HK-2 (cell line): ENCODE results near the gene KBTBD8.

Experiments
- DNase-seq: peaks from one replicate; pipeline ENCODE4 v3.0.0-alpha.2; 2018; ENCODE audit not compliant: unreplicated experiment

Gene KBTBD8

GRCh38 chr3:66998904-66999235, 763 bp downstream of the KBTBD8 start:
- DNase-seq, result no peak

- no peak for DNase-seq
Measured at GRCh38 chr3:67000009-67000408, 1.9 kb downstream of the KBTBD8 start.

GRCh38 chr3:67001086-67001861, 3.2 kb downstream of the KBTBD8 start:
- no peak for DNase-seq

DNA sequence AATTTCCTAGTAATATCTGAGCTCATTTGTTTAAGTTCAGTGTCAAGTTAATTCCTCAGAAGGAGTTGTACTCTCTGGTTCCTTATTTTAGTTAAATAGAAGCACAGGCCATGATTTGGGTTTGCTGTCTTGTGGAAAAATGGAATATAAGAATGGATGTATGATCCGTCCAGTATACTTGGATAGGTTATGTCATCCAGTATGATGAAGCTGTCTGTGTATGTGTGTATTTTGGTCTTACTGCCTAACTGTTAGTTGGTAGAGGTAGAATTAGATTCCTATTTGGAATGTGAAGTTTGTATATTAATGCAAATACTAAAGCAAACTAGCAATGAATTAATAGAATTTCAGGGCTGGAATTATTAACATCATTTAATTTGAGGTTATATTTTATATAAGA, 7.9 kb downstream of the KBTBD8 start:
- DNase-seq, result no peak

DNA sequence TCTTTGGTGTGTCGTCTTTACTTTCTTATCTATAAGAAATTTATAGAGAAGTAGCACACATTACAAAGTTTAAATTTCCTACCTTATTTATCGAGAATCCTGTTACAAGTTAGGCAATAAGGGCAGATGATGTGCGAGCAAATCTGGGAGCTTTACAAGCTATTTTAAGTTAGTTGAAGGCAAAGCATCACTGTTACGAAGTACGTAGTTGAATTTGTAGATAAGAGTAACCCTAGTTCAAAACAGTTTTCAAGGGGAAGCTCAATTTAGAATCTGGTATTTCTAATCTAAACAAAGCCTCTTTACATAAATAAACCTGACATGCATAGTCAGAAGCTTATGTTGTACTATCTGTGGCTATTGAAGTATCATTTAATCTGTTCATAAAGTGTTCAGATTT, 8.4 kb downstream of the KBTBD8 start:
- no peak for DNase-seq

DNA sequence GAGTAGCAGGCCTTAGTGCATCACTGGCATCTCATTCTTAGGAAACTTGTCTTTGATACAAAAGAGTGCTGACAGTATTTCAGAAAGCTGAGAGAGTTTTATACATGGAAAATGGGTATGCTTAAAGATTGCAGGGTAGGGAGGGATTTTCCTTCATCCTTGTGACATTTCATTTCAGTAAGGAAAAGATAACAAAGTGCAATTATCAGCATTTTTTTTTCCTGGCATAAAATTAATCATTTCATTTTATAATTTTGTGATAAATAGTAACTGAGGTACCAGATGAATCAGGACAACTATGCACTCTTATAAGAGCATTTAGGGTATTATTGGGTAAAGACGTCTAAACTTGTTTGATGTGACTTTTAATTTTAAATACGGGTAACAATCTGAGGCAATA, 10.3 kb downstream of the KBTBD8 start:
- DNase-seq, result no peak

DNA sequence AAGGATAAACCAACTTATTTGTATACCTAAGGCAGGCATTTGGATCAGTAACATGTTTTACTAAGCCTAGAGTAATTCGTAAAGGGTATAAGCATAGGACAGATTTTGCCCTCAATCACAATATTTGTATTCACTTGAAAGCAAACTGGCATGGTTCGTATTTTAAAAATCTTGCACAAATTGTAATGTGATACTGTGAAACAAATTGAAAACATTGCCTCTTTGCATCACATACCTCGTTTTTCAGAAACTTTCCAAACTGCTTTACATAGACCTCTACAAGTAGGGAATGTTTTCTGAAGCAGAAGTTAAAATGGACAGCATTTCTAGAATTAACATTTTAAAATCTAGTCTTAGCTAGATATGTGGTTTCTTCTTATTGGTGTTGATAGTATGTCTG, 11.6 kb downstream of the KBTBD8 start:
- no peak for DNase-seq

- no peak for DNase-seq
Measured at GRCh38 chr3:67011414-67012131, 13.5 kb downstream of the KBTBD8 start.

- no peak for DNase-seq
Measured at GRCh38 chr3:67012564-67012963, 14.5 kb downstream of the KBTBD8 start.

DNA sequence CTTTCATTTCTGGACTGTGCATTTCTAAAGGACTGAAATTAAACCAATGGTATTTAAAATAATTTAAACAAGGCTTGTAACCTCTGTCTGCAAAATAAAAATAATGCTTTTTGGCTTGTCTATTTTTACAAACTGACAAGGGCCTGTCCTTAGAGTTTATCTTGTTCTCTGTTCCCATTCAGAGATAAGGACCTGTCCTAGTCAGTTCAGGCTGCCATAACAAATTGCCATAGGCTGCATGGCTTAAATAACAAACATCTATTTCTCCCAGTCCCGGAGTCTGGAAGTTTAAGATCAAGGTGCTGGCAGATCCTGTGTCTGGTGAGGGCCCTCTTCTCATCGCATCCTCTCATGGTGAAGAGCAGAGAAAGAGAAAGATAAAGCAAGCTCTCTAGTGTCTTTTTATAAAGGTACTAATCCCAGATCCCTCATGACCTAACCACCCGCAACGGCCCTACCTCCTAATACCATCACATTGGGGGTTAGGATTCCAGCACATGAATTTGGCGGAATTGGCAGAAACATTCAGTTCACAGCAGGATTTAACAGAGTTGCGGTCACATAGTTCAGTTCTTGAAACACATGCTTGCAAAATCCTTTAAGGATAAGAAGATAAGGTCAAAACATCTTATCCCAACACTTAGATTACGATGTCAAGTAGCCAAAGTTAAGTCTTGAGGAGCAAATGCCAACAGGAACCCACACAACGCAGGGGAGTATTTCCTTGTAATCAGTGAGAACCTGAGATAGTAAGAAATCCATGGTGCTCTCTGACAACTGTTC, 17.8 kb downstream of the KBTBD8 start:
- no peak for DNase-seq

DNA sequence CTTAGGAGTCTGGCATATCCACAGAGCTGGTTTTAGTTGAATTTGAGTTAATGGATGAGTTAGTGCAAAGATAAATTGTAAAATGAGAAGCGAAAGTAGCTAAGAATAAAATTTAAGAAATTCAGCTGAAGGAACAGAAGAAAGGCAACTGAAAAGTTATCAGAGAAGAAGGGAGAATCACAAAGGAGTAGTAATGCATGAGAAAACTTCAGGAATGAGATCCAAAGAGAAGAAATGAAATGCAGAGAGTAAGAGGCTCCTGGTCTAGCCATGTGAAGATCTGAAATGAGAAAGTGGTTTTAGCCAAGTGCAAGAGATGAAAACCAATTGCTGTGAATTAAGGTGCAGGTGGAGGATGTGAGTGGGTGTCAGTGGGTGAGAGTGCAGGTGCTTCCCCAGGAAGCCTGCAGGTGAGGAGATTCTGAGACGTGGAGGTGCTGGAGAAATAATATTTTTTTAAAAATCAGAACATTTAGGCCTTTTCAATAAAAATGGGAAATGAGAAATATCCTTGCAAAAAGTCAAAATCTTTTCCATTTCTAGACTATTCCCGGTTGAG, 18.5 kb downstream of the KBTBD8 start:
- DNase-seq, result no peak

DNA sequence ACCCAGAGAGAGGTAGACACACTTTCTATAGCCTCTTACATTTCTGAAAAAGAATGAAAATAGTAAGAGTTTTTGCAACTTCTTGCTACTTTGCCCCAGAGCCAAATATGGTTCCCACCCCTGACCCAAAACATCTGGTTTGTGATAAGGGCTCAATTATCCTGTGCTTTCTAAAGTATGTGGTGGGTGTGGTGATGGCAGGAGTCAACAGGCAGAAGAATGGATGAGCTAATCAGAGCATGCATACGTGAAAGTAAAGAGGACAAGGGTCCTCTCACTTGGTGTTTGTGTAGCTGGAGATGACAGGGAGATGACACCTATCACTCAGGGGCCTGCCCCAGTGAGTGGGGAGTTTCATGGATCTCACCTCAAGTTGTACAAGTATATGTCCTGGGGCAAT, 19.1 kb downstream of the KBTBD8 start:
- no peak for DNase-seq

- DNase-seq, result peak; percentile 5
Measured at GRCh38 chr3:67018105-67018788, 20.1 kb downstream of the KBTBD8 start.

DNA sequence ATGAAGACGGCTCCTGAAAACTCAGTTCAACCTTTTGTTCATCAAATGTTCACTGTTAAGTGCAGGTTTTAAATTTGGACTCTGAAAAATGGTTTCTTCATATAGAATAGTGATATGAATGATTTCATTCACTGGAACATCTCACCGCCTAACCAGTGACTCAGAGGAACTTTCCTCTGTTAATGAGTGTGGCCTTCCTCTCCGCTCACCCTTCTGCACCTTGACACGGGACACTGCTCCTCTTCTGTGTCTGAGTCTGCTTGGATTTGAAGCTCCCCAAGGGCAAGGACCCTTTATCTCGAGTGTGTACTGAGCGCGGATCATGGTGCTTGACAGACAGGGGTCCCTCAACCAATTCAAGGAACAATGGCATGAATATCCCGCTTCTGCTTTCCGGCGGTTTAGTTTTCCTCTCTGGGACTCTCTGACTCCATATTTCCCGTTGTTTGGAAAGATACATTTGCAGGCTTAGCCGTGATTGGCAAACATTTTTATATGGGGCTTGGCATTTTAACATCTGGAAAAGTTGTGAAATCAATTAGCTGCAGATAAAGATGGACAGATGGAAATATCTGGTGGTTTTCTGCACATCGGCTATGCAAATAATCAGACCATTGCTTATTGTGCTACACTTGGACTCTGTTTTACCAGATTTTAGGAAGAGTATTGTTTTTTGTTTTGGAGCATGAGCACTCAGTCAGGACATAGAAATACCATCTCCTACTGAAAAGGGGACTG, 20.9 kb downstream of the KBTBD8 start:
- no peak for DNase-seq

DNA sequence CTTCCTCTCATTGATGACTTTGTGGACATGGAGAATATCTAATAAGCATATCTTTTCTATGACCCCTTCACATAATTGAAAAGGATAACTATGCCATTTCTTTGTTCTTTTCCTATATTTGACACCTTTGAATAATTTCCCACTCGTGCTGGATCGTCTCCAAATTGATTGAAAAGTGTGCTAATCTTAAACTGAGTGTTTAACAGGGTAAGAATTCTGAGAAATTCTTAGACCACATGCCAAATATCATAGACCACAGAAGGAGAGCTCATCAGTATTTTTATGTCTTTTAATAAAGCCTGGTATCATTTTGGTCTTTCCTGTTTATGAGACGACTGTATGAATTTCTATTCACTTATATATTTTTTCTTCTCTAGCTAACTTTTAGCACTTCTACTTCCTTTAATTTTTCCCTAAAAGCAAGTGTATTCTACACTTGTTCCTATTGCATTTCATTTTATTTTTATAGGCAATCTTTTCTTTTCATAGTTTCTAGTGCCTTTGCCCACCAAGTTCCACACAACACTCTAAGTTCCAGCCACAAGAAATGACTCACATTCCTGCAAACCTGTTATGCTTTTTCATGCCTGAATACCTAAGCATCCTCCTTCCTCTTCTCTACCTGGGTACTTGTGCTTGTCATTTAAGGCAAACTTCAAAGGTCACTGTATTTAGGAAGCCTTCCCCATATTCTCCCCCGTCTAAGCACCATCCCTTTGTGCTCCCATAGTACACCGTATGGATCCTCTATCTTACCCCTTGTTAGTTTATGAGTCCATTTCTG, 30.1 kb downstream of the KBTBD8 start:
- DNase-seq, result no peak

- DNase-seq, result no peak
Measured at GRCh38 chr3:67030785-67031740, 33.0 kb downstream of the KBTBD8 start.

- no peak for DNase-seq
Measured at GRCh38 chr3:67031986-67032385, 33.9 kb downstream of the KBTBD8 start.

- no peak for DNase-seq
Measured at GRCh38 chr3:67033079-67033478, 35.0 kb downstream of the KBTBD8 start.

GRCh38 chr3:67034371-67034770, 36.3 kb downstream of the KBTBD8 start:
- DNase-seq, result no peak
